ENCODE data around the gene RFX8. TPM values are rescaled to one million over a fixed set of nuclear protein-coding genes. Genes with fewer than 3 reads are reported as not detected.
A peak's percentile ranks its signal among the peaks of the same experiment; 100 is the strongest.

RFX8 gene
- polyA plus RNA-seq, 3 donors = not detected

DNA sequence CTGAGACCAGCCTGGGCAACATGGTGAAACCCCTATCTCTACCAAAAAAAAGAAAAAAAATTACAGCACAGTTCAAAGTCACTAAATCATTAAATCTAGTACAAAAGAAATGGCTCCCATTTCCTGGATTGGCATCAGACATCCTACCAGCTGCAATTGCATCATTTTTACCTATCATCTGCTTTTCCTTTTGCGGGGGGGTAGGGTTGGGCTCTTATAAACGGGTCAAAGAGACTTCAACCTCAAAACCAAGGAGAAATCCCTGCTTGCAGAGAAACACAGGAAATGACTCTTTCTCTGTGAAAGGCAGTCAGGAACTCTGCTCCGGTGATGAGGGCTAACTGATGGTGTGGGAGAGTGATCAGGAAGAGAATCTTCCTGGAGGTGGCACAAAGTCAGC, 45.3 kb upstream of the RFX8 start:
- no peak overlapping the region for H3K4me2 ChIP-seq (replicated peaks; ENCODE audit: extremely low read depth, low read length, poor library complexity, severe bottlenecking)
- no peak overlapping the region for H2AFZ ChIP-seq (ENCODE audit: insufficient read depth, low read depth, low read length, poor library complexity, severe bottlenecking)
- no CpG with 5 or more reads among the region's 3 CpGs for WGBS (ENCODE audit: insufficient coverage)

More for the DNA sequence above, 45.3 kb upstream of the RFX8 start:
- DNase-seq = peak in 1 of 3 donors; percentile 22
- H3K79me2 ChIP-seq (ENCODE audit: insufficient read depth, low read length) = no peaks in the 10 kb centered on the region
- peaks cover 0 to 3% of the 10 kb centered on the region in 2 donors for H3K27me3 ChIP-seq (ENCODE audit: control insufficient read depth in 2 of 2, insufficient read depth in 2 of 2, low read length in 2 of 2)
- no peaks in the 10 kb centered on the region for H3K36me3 ChIP-seq (replicated peaks in 1 of 2; ENCODE audit: control insufficient read depth in 1 of 2, insufficient read depth in 2 of 2, low read length in 2 of 2)
- H3K4me3 ChIP-seq (replicated peaks in 1 of 3; ENCODE audit: low read depth in 2 of 3, low read length in 3 of 3) = no peak overlapping the region
- peaks cover 0 to 4% of the 10 kb centered on the region in 2 donors for H3K9me3 ChIP-seq (replicated peaks in 1 of 2; ENCODE audit: control insufficient read depth in 1 of 2, insufficient read depth in 1 of 2, low read length in 2 of 2)
- Mint-ChIP-seq H3K4me3 (peak overlapping the region in 1 of 2 donors; percentile 79), H3K9me3 (peaks cover 4 to 15% (median 9%) of the 10 kb centered on the region in 7 donors), H3K27ac (peak overlapping the region in 3 of 7 donors; percentile 26 to 87 (median 44)), H3K27me3 (ENCODE audit: low read depth in 3 of 3) (peaks cover 2 to 19% (median 4%) of the 10 kb centered on the region in 3 donors), H3K4me1 (peaks cover 62% of the 10 kb centered on the region), H3K36me3 (peaks cover 7 to 9% of the 10 kb centered on the region in 2 donors)
- H3K9ac ChIP-seq (ENCODE audit: insufficient read depth, low read length, poor library complexity, severe bottlenecking) = no peak overlapping the region
- no peaks in the 10 kb centered on the region for H4K20me1 ChIP-seq (ENCODE audit: insufficient read depth, low read length)
- H3K27ac ChIP-seq (ENCODE audit: low read depth in 1 of 2, low read length in 2 of 2) = no peak overlapping the region
- TF ChIP-seq CTCF (IDR thresholded peaks at IDR 0.05) = no peak
- peaks cover 54 to 63% of the 10 kb centered on the region in 2 donors for H3K4me1 ChIP-seq (ENCODE audit: control insufficient read depth in 1 of 2, insufficient read depth in 2 of 2, low read length in 2 of 2)
- intact Hi-C loops (cut with micrococcal nuclease) = loop anchor here in 1 of 2 donors (5.0 kb wide), 1 partner anchor 102 kb away; no protein-coding TSS in a partner anchor
